KMS-11 (cell line): ENCODE results near the gene AMIGO3.

Experiments
- H2AFZ ChIP-seq: fragments of 200-600 bp; sonication (generic); 2 replicates; pipeline ENCODE4 v1.6.1; 2016; ENCODE audit warnings: antibody characterized with exemption, mixed run types, low read depth
- H3K27ac ChIP-seq: fragments of 200-600 bp; sonication (generic); 2 replicates; pipeline ENCODE4 v1.6.1; 2016; ENCODE audit warnings: mild to moderate bottlenecking, mixed run types
- H3K27me3 ChIP-seq: fragments of 200-600 bp; sonication (generic); 2 replicates; pipeline ENCODE4 v1.6.1; 2017; ENCODE audit warnings: mild to moderate bottlenecking, low read depth, mixed run types, moderate library complexity; ENCODE audit not compliant: insufficient read depth
- H3K36me3 ChIP-seq: fragments of 200-600 bp; sonication (generic); 2 replicates; pipeline ENCODE4 v1.6.1; 2017; ENCODE audit warnings: mild to moderate bottlenecking, mixed run types; ENCODE audit not compliant: insufficient read depth
- H3K4me1 ChIP-seq: fragments of 200-600 bp; sonication (generic); 2 replicates; pipeline ENCODE4 v1.6.1; 2016; ENCODE audit warnings: mild to moderate bottlenecking, low read depth, mixed run types; ENCODE audit not compliant: poor library complexity, severe bottlenecking
- H3K4me2 ChIP-seq: fragments of 200-600 bp; sonication (generic); 2 replicates; pipeline ENCODE4 v1.7.0; 2016; ENCODE audit warnings: mild to moderate bottlenecking, mixed run types
- H3K4me3 ChIP-seq: fragments of 200-600 bp; sonication (generic); IDR thresholded peaks from 2 replicates; pipeline ENCODE4 v1.6.1; 2017; ENCODE audit warnings: low read depth, low read length, mixed read lengths; ENCODE audit not compliant: insufficient read depth
- H3K79me2 ChIP-seq: fragments of 200-600 bp; sonication (generic); 2 replicates; pipeline ENCODE4 v1.6.1; 2016; ENCODE audit warnings: low read depth, mixed run types; ENCODE audit not compliant: insufficient read depth
- H3K9ac ChIP-seq: fragments of 200-600 bp; sonication (generic); 2 replicates; pipeline ENCODE4 v1.6.1; 2016; ENCODE audit warnings: mild to moderate bottlenecking, mixed run types
- H4K20me1 ChIP-seq: fragments of 200-600 bp; sonication (generic); 2 replicates; pipeline ENCODE4 v1.6.1; 2016; ENCODE audit warnings: mild to moderate bottlenecking, mixed run types; ENCODE audit not compliant: insufficient read depth
- TF ChIP-seq, protein P1 (sequence below): fragments of 200-600 bp; sonication (generic); conservative IDR thresholded peaks from 2 replicates; pipeline ENCODE4 v1.6.1; 2017; ENCODE audit warnings: low read depth, mild to moderate bottlenecking, antibody characterized with exemption, low read length, moderate library complexity, mixed read lengths

AMIGO3 gene

DNA sequence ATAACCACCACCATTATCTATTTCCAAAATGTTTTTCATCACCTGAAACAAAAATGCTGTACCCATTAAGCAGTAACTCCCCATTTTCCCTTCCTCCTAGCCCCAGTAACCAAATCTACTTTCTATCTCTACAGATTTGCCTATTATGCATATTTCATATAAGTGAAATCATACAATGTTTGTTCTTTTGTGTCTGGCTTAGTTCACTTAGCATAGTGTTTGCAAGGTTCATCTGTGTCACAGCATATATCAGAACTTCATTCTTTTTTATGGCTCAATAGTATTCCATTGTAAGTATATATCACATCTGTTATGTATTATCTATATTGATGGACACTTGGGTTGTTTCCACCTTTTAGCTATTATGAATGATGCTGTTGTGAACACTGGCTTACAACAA is 20.9 kb upstream of the AMIGO3 start:
- H3K79me2 ChIP-seq = no peaks in the 10 kb centered on the region
- H3K4me2 ChIP-seq = no peak overlapping the region
- no peak overlapping the region for H3K27ac ChIP-seq
- H3K36me3 ChIP-seq = no peaks in the 10 kb centered on the region
- TF ChIP-seq, protein P1, sequence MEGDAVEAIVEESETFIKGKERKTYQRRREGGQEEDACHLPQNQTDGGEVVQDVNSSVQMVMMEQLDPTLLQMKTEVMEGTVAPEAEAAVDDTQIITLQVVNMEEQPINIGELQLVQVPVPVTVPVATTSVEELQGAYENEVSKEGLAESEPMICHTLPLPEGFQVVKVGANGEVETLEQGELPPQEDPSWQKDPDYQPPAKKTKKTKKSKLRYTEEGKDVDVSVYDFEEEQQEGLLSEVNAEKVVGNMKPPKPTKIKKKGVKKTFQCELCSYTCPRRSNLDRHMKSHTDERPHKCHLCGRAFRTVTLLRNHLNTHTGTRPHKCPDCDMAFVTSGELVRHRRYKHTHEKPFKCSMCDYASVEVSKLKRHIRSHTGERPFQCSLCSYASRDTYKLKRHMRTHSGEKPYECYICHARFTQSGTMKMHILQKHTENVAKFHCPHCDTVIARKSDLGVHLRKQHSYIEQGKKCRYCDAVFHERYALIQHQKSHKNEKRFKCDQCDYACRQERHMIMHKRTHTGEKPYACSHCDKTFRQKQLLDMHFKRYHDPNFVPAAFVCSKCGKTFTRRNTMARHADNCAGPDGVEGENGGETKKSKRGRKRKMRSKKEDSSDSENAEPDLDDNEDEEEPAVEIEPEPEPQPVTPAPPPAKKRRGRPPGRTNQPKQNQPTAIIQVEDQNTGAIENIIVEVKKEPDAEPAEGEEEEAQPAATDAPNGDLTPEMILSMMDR = no peak
- H3K4me1 ChIP-seq = no peaks in the 10 kb centered on the region
- H3K4me3 ChIP-seq = no peak overlapping the region
- no peak overlapping the region for H3K9ac ChIP-seq
- H3K27me3 ChIP-seq = no peaks in the 10 kb centered on the region
- H2AFZ ChIP-seq = no peak overlapping the region
- no peaks in the 10 kb centered on the region for H4K20me1 ChIP-seq

DNA sequence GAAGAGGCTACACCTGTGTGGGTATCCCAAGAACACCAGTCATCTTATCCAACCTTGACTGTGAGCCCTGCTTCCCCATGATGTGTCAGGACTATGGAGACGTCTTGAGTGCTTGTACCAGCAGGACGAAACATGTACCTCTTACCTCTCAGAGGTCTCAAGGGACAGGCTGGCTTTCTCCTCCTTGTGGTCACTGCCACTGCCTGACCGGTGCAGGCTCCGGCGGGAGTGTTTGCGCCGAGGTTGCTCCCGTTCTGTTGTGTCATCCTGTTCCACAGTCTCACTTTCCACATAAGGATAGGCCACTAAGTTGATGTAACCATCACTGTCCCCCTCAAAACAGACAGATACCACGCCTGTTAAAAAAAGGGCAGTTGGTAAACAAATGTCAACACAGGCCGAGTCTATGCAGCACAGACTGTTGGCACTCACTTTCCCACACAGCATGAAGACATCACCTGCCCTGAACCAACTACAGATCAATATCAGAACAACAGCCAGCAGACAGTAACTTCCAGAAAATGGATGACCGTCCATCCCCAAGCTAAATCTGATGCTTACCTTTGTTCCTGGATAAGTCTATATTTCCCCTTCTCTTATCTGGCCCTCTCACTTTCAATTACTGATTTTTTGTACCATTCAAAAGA is 18.7 kb upstream of the AMIGO3 start:
- no peaks in the 10 kb centered on the region for H4K20me1 ChIP-seq
- TF ChIP-seq, protein P1 = no peak
- H3K27ac ChIP-seq = no peak overlapping the region
- H2AFZ ChIP-seq = no peak overlapping the region
- no peak overlapping the region for H3K4me2 ChIP-seq
- no peak overlapping the region for H3K4me3 ChIP-seq
- H3K27me3 ChIP-seq = no peaks in the 10 kb centered on the region
- H3K79me2 ChIP-seq = no peaks in the 10 kb centered on the region
- no peaks in the 10 kb centered on the region for H3K36me3 ChIP-seq
- H3K4me1 ChIP-seq = no peaks in the 10 kb centered on the region
- no peak overlapping the region for H3K9ac ChIP-seq

DNA sequence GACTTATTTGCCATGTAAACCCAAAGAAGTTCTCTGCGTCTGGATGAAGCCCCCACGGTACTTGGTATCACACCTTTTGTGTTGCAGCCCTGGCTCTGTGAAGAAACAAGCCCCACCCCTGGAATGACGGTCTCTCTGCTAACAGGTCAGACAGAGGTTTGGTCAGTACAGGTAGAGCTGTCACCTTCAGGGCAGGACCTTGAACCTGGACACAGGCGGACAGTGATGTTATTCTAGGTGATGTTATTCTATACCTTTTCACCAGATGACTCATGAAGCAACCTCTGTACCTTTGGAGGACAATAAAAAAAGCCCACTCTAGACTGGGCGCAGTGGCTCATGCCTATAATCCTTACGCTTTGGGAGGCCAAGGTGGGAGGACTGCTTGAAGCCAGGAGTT is 15.3 kb upstream of the AMIGO3 start:
- Histone ChIP-seq H2AFZ (no peak overlapping the region), H3K4me2 (no peak overlapping the region), H3K27ac (no peak overlapping the region), H4K20me1 (no peaks in the 10 kb centered on the region), H3K9ac (no peak overlapping the region), H3K27me3 (no peaks in the 10 kb centered on the region), H3K79me2 (no peaks in the 10 kb centered on the region), H3K4me1 (no peaks in the 10 kb centered on the region), H3K36me3 (no peaks in the 10 kb centered on the region), H3K4me3 (no peak overlapping the region)
- TF ChIP-seq, protein P1 = no peak

DNA sequence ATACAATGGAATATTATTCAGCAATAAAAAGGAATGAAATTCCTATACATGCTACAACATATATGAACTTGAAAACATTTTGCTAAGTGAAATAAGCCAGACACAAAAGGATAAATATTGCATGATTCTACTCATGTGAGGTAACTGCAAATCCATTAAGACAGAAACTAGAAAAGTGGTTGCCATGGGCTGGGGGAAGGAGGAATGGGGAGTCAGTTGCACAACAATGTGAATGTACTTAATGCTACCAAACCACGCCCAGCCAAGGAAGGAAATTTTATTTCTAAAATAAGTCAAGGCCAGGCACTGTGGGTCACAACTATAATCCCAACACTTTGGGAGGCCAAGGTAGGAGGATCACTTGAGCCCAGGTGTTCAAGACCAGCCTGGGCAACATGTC is 14.1 kb upstream of the AMIGO3 start:
- Histone ChIP-seq H3K27ac (no peak overlapping the region), H3K4me3 (no peak overlapping the region), H4K20me1 (no peaks in the 10 kb centered on the region), H3K4me1 (no peaks in the 10 kb centered on the region), H3K79me2 (no peaks in the 10 kb centered on the region), H3K9ac (no peak overlapping the region), H3K4me2 (no peak overlapping the region), H3K36me3 (no peaks in the 10 kb centered on the region), H3K27me3 (no peaks in the 10 kb centered on the region), H2AFZ (no peak overlapping the region)
- TF ChIP-seq, protein P1 = no peak
